Endothelial cell of umbilical vein (primary cell): ENCODE results near the gene NF2. TPM values are rescaled to one million over a fixed set of nuclear protein-coding genes. Genes with fewer than 3 reads are reported as not detected.
A peak's percentile ranks its signal among the peaks of the same experiment; 100 is the strongest.

Experiments
- BruUV-seq: library from RNA; stranded (reverse); fragments of 400-500 nt; replicated peaks from 2 replicates; lab custom pipeline; 2021; lab: Mats Ljungman, UMichigan
- CTCF ChIA-PET: fragments of 300-600, 350-600 bp; sonication (Branson Sonifier 250); formaldehyde crosslinking; loops from one replicate; lab custom pipeline; 2021; ENCODE audit warnings: antibody characterized with exemption, inconsistent platforms; lab: Charles Lee
- POLR2A ChIA-PET: fragments of 300-600, 350-600 bp; sonication (Branson Sonifier 250); formaldehyde crosslinking; loops from one replicate; lab custom pipeline; 2021; ENCODE audit warnings: antibody characterized with exemption, inconsistent platforms; lab: Charles Lee
- DNase-seq: peaks from one replicate; pipeline ENCODE4 v3.0.0-alpha.2; 2011; ENCODE audit warnings: low read depth, low spot score
- FAIRE-seq: peaks from 2 replicates; lab custom pipeline; 2011; peaks lifted over from hg19 to GRCh38; lab: Jason Lieb, UNC
- H2AFZ ChIP-seq: 2 replicates; pipeline ENCODE4 v1.6.0; 2012; ENCODE audit warnings: low read depth, low read length, control low read depth, inconsistent platforms
- H3K27ac ChIP-seq: 2 replicates; pipeline ENCODE4 v1.5.1; 2011; ENCODE audit warnings: low read depth, mild to moderate bottlenecking, control low read depth, low read length, moderate library complexity; ENCODE audit not compliant: insufficient read depth
- H3K27me3 ChIP-seq, 2 experiments: 2 replicates each; pipeline versions ENCODE4 v1.6.0 to v1.6.1; 2011; ENCODE audit warnings: low read length in 2 of 2, mixed read lengths in 1 of 2; ENCODE audit not compliant: control insufficient read depth in 2 of 2, insufficient read depth in 2 of 2
- H3K36me3 ChIP-seq, 2 experiments: 2 replicates in 1 of 2; 3 replicates in 1 of 2; pipeline ENCODE4 v1.5.1; 2011; ENCODE audit warnings: low read length in 2 of 2, mild to moderate bottlenecking in 1 of 2, moderate library complexity in 1 of 2; ENCODE audit not compliant: control insufficient read depth in 2 of 2, insufficient read depth in 2 of 2; ENCODE audit errors: extremely low read depth in 1 of 2
- H3K4me1 ChIP-seq: 3 replicates; pipeline ENCODE4 v1.5.1; 2011; ENCODE audit warnings: mild to moderate bottlenecking, low read length; ENCODE audit not compliant: control insufficient read depth, insufficient read depth; ENCODE audit errors: extremely low read depth
- H3K4me2 ChIP-seq: 2 replicates; pipeline ENCODE4 v1.6.1; 2011; ENCODE audit warnings: low read length, control low read depth, mixed read lengths; ENCODE audit not compliant: insufficient read depth
- H3K4me3 ChIP-seq, 3 experiments: fragments of 200-600 bp in 1 of 3; sonication (generic), shearing (Covaris generic) in 1 of 3; replicated peaks in 1 of 3; 2 replicates each; pipeline ENCODE4 v1.5.1; 2011 to 2016; ENCODE audit warnings: control low read depth in 3 of 3, low read length in 3 of 3, mild to moderate bottlenecking in 2 of 3, inconsistent platforms in 1 of 3, low read depth in 1 of 3, moderate library complexity in 1 of 3; ENCODE audit not compliant: insufficient read depth in 1 of 3
- H3K79me2 ChIP-seq: 2 replicates; pipeline ENCODE4 v1.6.0; 2012; ENCODE audit warnings: low read length, inconsistent platforms; ENCODE audit not compliant: control insufficient read depth, insufficient read depth
- H3K9ac ChIP-seq: replicated peaks from 2 replicates; pipeline ENCODE3; 2011; ENCODE audit warnings: low read length, control low read depth; ENCODE audit not compliant: insufficient read depth; ENCODE audit errors: extremely low read depth
- H3K9me1 ChIP-seq: replicated peaks from 3 replicates; pipeline ENCODE4 v1.6.0; 2011; ENCODE audit warnings: mild to moderate bottlenecking, low read length; ENCODE audit not compliant: control insufficient read depth, insufficient read depth; ENCODE audit errors: extremely low read depth
- H3K9me3 ChIP-seq: replicated peaks from 2 replicates; pipeline ENCODE4 v1.5.1; 2012; ENCODE audit warnings: low read length, inconsistent platforms; ENCODE audit not compliant: control insufficient read depth, insufficient read depth
- H4K20me1 ChIP-seq: replicated peaks from 2 replicates; pipeline ENCODE3; 2011; ENCODE audit warnings: mild to moderate bottlenecking, low read length; ENCODE audit not compliant: control insufficient read depth, insufficient read depth; ENCODE audit errors: extremely low read depth
- EZH2 ChIP-seq: IDR thresholded peaks from 2 replicates; pipeline ENCODE4 v1.6.1; 2012; ENCODE audit warnings: borderline replicate concordance, low read depth, mild to moderate bottlenecking, moderate library complexity, low read length, inconsistent platforms; ENCODE audit not compliant: severe bottlenecking
- FOS ChIP-seq: IDR thresholded peaks from 2 replicates; pipeline ENCODE4 v1.6.1; 2011; ENCODE audit warnings: mild to moderate bottlenecking, low read length, moderate library complexity, borderline replicate concordance; ENCODE audit not compliant: insufficient read depth
- GATA2 ChIP-seq: IDR thresholded peaks from 2 replicates; pipeline ENCODE4 v1.7.0; 2011; ENCODE audit warnings: low read depth, mild to moderate bottlenecking, moderate library complexity, mixed read lengths, low read length; ENCODE audit not compliant: insufficient read length, insufficient read depth
- JUN ChIP-seq: IDR thresholded peaks from 2 replicates; pipeline ENCODE4 v1.6.1; 2011; ENCODE audit warnings: borderline replicate concordance, low read depth; ENCODE audit not compliant: insufficient read length, insufficient read depth
- MYC ChIP-seq: IDR thresholded peaks from one replicate; pipeline ENCODE4 v1.6.1; 2011; ENCODE audit warnings: mild to moderate bottlenecking, low read depth, low read length
- POLR2A ChIP-seq: IDR thresholded peaks from 2 replicates; pipeline ENCODE4 v1.6.1; 2012; ENCODE audit warnings: low read depth, mild to moderate bottlenecking, control low read depth, low read length
- POLR2AphosphoS5 ChIP-seq: IDR thresholded peaks from 2 replicates; pipeline ENCODE4 v1.6.1; 2012; ENCODE audit warnings: low read depth, mild to moderate bottlenecking, control low read depth, low read length, moderate library complexity; ENCODE audit not compliant: insufficient read depth
- dilution Hi-C: fragments of 300-500 bp; cut with MboI; formaldehyde crosslinking; loops from one replicate; pipeline ENCODE4 v1.15.0; 2019; ENCODE audit warnings: low sequenced_read_pairs; ENCODE audit not compliant: extremely low pct_ligation_motif_present
- intact Hi-C: fragments of 100-400 bp; cut with micrococcal nuclease; formaldehyde crosslinking; loops from one replicate; pipeline ENCODE4 v1.10.0; 2022
- polyA plus RNA-seq, 4 experiments: library from polyadenylated mRNA; depleted of rRNA in 3 of 4; stranded (reverse) in 3 of 4; unstranded in 1 of 4; fragments of >200 nt; gene quantifications; 2 replicates each; pipeline versions ENCODE4 v1.2.1 to v1.2.3, GENCODE V29; 2011 to 2012; ENCODE audit warnings: missing spikeins in 1 of 4
- total RNA-seq: library from RNA; stranded (reverse); gene quantifications from 2 replicates; pipeline ENCODE4 v1.2.3, GENCODE V29; 2021
- TF ChIP-seq, protein P1 (sequence below), 2 donors: IDR thresholded peaks; 1 replicate in 1 of 2; 2 replicates in 1 of 2; pipeline ENCODE4 v1.5.1; 2011; ENCODE audit warnings: low read length in 2 of 2, mild to moderate bottlenecking in 2 of 2, moderate library complexity in 2 of 2, control low read depth in 1 of 2, inconsistent platforms in 1 of 2, low read depth in 1 of 2; ENCODE audit not compliant: insufficient read depth in 1 of 2; ENCODE audit errors: extremely low read depth in 1 of 2
- TF ChIP-seq, protein P2 (sequence below): IDR thresholded peaks from 2 replicates; pipeline ENCODE4 v1.6.1; 2011; ENCODE audit not compliant: insufficient read depth, insufficient read length

NF2 gene
- total and polyA plus RNA-seq, 2 donors (not counting 3 experiments of a cell fraction or from before 2014, with no cell fraction given): 27.8 to 115 TPM

DNA sequence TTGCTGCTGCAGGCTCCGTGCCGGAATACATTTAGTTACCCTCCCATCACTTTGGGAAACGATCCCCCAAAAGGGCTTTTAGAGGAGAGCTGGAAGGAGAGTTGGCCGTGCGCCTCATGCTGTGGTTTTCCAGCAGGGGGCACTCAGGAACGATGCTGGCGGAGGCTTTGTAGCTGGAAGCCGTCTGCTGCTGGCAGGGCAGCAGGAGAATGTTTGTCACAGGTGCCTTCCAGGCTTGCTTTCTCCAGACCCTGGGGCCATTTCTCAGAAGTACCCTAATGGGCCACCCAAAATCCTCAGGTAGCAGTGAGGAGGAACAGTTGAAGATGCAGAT lies 86.4 kb downstream of the NF2 start:
- no peak overlapping the region for H3K4me3 ChIP-seq
- intact Hi-C loops: loop anchor here (1.0 to 2.0 kb wide), 2 partner anchors 315 to 399 kb away; no protein-coding TSS in a partner anchor
- H3K36me3 ChIP-seq: peaks cover 2 to 21% of the 10 kb centered on the region in 2 experiments
- peak; percentile 43 for DNase-seq
- no TSS peak for BruUV-seq
- no peaks in the 10 kb centered on the region for H3K27me3 ChIP-seq
- no peaks in the 10 kb centered on the region for H3K79me2 ChIP-seq
- ChIA-PET POLR2A (no interaction called here), CTCF (interaction anchor here (0.6 to 7.0 kb wide), 52 partner anchors 8 to 563 kb away, joined by 3 to 92 read pairs (median 4); partner anchors contain the start of gene ZMAT5)
- no peak overlapping the region for H3K9ac ChIP-seq
- no peaks in the 10 kb centered on the region for H3K9me1 ChIP-seq
- peak; percentile 83 for FAIRE-seq
- H3K4me1 ChIP-seq: no peaks in the 10 kb centered on the region
- no peaks in the 10 kb centered on the region for H4K20me1 ChIP-seq
- dilution Hi-C loops: no loop called here
- H3K4me2 ChIP-seq: no peak overlapping the region
- H3K27ac ChIP-seq: no peak overlapping the region
- H3K9me3 ChIP-seq: no peaks in the 10 kb centered on the region
- no peak for TF ChIP-seq POLR2AphosphoS5
- TF ChIP-seq, protein P1, sequence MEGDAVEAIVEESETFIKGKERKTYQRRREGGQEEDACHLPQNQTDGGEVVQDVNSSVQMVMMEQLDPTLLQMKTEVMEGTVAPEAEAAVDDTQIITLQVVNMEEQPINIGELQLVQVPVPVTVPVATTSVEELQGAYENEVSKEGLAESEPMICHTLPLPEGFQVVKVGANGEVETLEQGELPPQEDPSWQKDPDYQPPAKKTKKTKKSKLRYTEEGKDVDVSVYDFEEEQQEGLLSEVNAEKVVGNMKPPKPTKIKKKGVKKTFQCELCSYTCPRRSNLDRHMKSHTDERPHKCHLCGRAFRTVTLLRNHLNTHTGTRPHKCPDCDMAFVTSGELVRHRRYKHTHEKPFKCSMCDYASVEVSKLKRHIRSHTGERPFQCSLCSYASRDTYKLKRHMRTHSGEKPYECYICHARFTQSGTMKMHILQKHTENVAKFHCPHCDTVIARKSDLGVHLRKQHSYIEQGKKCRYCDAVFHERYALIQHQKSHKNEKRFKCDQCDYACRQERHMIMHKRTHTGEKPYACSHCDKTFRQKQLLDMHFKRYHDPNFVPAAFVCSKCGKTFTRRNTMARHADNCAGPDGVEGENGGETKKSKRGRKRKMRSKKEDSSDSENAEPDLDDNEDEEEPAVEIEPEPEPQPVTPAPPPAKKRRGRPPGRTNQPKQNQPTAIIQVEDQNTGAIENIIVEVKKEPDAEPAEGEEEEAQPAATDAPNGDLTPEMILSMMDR (IDR thresholded peaks at IDR 0.05; ENCODE audit: extremely low read depth in 1 of 2, insufficient read depth in 1 of 2, low read depth in 1 of 2, low read length in 2 of 2): peak; percentile 73 to 83
- no peak for TF ChIP-seq POLR2A
- no peak overlapping the region for H2AFZ ChIP-seq

DNA sequence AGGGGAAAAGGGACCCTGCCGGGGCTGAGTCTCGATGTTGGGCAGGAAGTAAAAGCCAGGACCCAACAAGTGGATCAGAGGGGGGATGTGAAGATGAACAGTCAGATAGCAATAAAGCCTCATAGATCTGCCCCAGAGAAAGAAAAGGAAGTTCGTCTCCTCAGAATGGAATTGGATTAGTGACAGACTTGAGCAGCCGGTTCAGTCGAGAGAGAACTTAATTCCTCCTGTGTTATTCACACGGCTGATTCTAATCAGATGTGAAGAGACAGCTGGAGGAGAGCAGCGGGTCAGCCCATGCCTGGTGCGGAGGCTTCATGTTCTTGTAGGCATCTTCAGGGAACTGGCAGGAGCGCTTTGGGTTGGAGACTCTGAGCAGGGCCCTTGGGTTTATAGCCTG lies 87.0 kb downstream of the NF2 start:
- intact Hi-C loops (loop anchor here (1.0 kb wide), 1 partner anchor 315 kb away; no protein-coding TSS in a partner anchor), dilution Hi-C loops (no loop called here)
- Histone ChIP-seq H3K9me3 (no peaks in the 10 kb centered on the region), H3K79me2 (no peaks in the 10 kb centered on the region), H3K4me3 (no peak overlapping the region), H3K27ac (no peak overlapping the region), H4K20me1 (no peaks in the 10 kb centered on the region), H3K36me3 (peaks cover 5 to 23% of the 10 kb centered on the region in 2 experiments), H3K27me3 (no peaks in the 10 kb centered on the region), H3K4me1 (no peaks in the 10 kb centered on the region), H3K9me1 (no peaks in the 10 kb centered on the region), H3K4me2 (no peak overlapping the region), H3K9ac (no peak overlapping the region), H2AFZ (no peak overlapping the region)
- ChIA-PET POLR2A (no interaction called here), CTCF (interaction anchor here (0.6 to 7.0 kb wide), 48 partner anchors 7 to 563 kb away, joined by 3 to 92 read pairs (median 4); partner anchors contain the start of gene ZMAT5)
- DNase-seq (no peak), FAIRE-seq (no peak)
- TF ChIP-seq EZH2 (no peak), POLR2AphosphoS5 (no peak), JUN (no peak), GATA2 (no peak), FOS (no peak), MYC (no peak), POLR2A (no peak)
- TF ChIP-seq, protein P2, sequence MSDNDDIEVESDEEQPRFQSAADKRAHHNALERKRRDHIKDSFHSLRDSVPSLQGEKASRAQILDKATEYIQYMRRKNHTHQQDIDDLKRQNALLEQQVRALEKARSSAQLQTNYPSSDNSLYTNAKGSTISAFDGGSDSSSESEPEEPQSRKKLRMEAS: no peak
- TF ChIP-seq, protein P1 (IDR thresholded peaks at IDR 0.05; ENCODE audit: extremely low read depth in 1 of 2, insufficient read depth in 1 of 2, low read depth in 1 of 2, low read length in 2 of 2): no peak
- BruUV-seq: no TSS peak
